Left forelimb (tissue), 1 donor: ENCODE measurements around the gene CHAD.
"Not testable (repeated sequence)": the region's sequence is repeated elsewhere in the genome, so short reads cannot be mapped to it uniquely, and the experiment has no call there.

Experiments
- DNase-seq: peaks from one replicate; pipeline ENCODE4 v3.0.0-alpha.2; 2018; ENCODE audit warnings: low spot score

Gene CHAD

DNA sequence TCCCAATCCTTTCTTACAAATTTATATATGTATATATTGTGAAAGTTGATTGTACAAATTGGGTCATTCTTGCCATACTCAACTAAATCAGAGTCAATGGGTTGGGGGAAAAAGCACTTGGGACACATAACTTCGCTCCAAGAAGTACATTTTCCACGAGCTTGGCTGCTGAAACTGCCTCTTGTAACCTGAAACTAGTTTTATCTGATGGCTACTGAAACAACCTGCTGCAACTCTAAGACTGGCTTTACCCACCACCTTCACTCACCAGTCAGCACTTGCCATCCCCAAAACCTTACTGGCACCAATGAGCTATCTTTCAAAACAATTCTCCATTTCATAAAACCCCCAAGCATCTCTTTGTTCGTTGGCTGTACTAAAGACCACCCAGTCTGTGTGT, 25.1 kb upstream of the CHAD start:
- DNase-seq: no peak

DNA sequence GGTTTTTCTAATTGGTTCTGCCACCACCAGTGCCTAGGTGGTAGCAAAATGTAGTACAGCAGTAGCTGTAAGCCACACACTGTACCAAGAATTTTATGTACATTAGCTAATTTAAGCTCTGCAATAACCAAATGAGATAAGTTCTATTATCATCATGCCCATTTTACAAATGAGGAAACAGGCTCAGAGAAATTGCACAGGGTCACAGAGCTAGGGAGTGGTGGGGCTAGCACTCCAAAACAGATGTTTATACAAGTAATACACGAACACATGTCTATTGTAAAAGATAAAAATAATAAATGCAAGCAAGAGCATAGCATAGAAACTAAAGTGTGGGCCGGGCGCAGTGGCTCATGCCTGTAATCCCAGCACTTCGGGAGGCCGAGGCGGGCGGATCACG, 23.5 kb upstream of the CHAD start:
- DNase-seq: no peak

GRCh38 chr17:50491505-50491904, 22.8 kb upstream of the CHAD start:
- DNase-seq: no peak

DNA sequence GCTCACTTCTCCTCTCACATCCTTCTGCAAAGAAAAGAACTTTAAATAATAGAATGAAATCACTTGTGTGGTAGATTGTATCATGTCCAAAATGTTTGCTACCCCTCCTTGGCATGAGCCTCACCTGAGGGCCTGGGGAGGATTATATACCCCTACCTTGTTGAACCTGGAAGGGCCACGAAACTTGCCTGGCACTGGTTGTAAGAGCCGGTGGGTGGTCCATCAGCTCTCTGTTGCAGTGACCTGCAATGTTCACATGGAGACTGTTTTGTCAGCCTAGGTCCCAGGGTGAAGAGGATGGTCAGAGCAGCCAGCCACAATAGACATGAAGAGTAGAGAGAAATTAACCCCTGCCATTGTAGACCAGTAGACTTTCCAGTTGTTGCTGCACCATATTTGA, 20.2 kb upstream of the CHAD start:
- no peak for DNase-seq

- DNase-seq: peak; percentile 47
Observed at GRCh38 chr17:50487213-50488096, 18.8 kb upstream of the CHAD start.

DNA sequence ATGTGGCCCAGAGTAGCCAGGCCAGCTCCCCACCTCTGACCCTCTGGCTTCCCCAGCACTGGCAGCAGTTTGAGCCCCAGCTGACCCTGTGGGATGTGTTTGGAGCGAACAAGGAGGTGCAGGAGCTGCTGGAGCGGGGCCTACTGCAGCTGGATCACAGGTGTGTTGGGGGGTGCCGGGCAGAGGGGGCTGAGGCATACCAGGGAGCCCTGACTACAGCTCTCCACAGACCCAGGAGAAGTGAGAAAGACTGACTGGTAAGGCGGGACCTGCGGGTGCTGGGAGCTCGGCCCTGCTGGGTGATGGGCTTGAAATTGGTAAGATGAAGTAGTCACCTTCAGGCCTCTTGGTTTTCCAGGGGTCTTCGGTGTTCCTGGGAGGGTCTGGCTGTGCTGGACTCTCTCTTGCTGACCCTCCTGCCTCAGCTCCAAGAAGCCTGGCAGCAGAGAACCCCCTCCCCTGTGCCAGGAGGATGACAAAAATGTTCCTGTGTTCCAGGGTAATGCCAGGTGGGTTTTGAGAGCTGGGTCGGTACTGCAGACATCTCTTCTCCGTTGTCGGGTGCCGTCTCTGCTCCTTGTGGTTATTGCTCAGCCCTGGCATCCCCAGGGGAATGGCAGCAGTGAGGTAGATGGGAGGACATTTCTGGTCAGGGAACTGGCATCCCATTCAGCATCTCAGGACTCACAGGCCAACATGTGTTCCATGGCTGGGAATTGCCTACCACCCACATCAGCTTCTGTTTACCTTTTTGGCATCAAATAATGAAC, 15.9 kb upstream of the CHAD start:
- peak; percentile 55 for DNase-seq

DNA sequence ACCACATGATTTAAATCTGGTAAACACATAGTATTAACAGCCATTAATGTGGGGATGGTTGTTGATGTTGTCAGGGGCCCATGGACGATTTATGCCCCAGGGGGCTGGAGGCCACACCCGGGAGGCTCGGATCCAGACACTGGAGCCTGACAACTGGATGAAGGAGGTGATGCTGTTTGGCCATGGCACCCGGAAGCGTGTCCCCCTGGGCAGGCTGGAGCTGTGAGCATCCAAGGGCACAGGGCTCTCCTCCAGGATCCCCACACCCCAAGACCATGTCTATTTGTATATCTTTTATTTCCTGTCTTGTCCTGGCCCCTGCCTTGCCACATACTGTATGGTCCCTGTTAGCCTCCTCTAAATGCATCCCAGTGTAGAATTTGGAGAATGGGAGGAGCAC, 14.6 kb upstream of the CHAD start:
- DNase-seq: peak; percentile 38

DNA sequence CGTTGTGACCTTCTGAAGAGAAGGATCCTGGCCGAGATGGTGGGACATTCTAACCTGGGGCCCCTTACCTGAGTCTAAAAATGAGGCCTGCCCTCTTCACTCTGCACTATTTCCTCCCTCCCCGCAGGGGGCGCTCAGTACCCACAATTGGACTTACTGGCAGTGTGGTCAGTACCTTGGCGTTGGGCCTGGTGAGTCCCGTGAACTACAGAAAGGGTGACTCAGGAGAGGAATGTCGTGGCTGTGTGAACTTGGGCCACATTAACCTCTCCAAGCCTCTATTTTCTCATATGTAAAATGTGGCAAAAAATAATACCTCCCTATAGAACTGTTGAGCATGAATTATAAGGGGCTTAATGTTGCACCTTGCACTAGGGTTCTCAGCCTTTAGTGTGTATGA, 13.8 kb upstream of the CHAD start:
- peak; percentile 86 for DNase-seq

- DNase-seq: no peak
Observed at GRCh38 chr17:50482110-50482509, 13.4 kb upstream of the CHAD start.

DNA sequence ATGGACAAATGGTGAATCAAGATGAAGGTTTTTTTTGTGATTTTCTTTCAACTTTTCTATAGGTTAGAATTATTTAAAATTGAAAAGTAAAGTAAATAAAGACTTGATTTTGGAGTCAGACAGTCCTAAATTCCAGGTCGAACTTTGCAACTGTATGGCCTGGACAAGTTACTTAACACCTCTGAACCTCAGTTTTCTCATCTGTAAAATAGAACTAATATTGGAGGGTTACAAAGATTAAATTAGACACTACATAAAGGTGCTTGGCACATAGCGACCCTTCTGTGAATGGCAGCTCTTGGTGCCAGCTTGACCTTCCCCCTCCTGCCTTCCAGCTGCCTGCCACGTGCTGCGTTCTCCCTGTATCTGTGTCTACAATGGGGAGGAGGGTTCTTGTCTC, 13.0 kb upstream of the CHAD start:
- no peak for DNase-seq

DNA sequence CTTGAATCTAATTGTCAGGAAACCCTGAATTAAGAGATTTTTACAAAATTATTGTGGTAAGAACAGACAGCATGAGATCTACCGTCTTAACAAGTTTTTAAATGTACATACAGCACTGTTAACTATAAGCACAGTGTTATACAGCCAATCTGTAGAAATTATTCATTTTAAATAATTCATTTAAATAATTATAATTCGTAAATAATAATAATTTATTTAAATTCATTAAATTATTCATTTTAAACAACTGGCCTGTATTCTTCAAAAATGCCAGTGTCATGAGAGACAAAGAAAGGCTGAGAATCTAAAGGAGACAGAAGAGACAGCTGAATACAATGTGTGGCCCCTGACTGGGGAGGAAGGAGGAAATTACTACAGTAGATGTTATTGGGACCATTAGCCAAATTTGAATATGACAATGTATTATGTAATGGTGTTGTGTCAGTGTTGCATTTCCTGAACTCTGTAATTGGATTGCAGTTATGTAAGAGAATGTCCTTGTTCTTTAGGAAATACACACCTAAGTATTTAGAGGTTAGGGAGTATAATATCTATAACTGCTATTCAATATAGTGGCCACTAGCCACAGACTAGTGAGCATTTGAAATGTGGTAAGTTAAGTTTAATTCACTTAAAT, 12.3 kb upstream of the CHAD start:
- DNase-seq: no peak

DNA sequence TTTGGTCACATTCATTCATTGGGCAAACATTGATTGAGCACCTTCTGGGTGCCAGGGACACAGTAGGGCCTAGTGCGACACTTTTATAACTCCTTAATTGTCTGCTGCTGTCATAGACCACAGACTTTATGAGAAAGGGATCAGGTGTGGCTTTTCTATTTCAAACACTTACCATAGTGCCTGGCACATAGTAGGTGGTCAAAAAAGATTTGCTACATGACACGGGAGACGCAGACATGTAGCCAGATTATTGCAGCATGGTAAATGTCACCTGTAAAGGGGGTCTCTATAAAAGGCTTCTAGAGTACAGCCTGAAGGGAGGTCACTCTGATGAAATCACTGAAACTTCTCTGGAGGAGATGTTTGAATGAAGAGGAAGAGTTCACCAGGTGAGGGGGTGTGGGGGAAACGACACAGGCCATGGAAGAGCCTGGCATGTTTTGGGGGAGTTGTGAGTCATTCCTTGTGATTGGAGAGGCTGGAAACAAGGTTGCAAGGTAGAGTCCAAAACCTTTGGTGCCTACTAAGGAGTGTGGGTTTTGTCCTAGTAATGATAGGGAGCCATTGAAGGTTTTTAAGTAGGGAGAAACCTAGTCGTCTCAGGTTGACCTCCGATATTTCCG, 11.6 kb upstream of the CHAD start:
- DNase-seq: no peak

GRCh38 chr17:50479522-50480141, 11.0 kb upstream of the CHAD start:
- peak; percentile 83 for DNase-seq

DNA sequence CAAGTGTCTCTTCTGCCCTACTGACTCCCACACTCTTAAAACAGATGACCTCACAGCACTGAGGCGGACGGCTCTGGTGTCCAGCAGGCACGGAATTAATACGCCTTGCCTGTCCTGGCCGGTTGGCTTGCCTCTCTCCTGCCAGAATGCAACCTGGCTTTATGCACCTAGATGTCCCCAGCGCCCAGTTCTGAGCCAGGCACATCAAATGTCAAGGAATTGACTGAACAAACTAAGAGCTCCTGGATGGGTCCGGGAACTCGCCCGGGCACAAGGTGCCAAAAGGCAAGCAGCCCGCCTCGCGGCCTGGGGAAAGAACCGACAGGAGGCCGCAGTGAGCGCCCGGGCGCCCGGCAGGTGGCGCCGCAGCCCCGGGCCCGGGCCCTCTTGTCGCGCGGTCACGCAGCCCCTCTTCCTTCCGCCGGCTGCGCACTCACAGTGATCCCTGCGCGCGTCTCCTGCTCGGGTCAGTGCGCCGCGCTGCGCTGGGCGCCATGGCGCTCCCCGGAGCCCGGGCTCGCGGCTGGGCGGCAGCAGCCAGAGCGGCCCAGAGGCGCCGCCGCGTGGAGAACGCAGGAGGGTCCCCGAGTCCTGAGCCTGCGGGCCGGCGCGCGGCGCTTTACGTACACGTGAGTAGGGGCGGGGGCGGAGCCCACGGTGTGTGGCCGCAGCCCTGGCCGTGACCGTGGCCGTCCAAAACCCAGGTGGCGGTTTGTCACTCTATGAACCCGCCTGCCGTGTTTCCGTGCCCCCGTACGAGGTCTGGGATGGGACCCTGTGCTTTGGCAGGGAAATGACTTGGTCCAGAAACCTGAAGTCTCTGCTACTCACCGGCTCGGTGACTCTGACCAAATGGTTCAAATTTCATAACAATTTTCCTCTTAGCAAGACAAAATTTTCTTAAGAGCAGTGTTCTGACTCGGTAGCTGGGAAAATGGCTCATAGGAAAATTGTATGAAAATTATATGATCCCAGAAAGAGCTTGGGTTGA, 10.0 kb upstream of the CHAD start, which contains the start of gene RSAD1:
Gene RSAD1, plus strand, starts transcription at position 470 of the 991 bp plus-strand sequence. Its CDS starts 25 bp downstream, at position 495.
- peak; percentile 90 for DNase-seq

DNA sequence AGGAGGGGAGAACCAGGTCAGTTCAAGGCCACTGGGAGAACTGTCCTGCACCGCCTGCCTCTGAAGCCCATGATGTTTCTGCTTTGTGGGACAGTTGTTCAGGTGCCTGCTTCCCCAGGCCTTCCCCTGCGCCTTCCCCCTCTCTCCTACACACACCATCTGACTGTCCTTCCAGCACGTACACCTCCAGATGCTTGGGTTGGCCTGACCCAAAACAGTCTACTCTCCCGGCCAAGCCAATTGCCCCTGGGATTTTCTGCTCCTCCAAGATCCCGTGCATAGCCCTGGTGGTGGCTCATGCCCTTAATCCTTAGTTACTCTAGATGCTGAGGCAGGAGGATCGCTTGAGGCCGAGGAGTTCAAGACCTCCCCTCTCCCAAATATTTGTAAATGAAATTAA, 9.3 kb upstream of the CHAD start:
- DNase-seq: no peak

- DNase-seq: peak; percentile 33
Observed at GRCh38 chr17:50476545-50477315, 8.1 kb upstream of the CHAD start.

DNA sequence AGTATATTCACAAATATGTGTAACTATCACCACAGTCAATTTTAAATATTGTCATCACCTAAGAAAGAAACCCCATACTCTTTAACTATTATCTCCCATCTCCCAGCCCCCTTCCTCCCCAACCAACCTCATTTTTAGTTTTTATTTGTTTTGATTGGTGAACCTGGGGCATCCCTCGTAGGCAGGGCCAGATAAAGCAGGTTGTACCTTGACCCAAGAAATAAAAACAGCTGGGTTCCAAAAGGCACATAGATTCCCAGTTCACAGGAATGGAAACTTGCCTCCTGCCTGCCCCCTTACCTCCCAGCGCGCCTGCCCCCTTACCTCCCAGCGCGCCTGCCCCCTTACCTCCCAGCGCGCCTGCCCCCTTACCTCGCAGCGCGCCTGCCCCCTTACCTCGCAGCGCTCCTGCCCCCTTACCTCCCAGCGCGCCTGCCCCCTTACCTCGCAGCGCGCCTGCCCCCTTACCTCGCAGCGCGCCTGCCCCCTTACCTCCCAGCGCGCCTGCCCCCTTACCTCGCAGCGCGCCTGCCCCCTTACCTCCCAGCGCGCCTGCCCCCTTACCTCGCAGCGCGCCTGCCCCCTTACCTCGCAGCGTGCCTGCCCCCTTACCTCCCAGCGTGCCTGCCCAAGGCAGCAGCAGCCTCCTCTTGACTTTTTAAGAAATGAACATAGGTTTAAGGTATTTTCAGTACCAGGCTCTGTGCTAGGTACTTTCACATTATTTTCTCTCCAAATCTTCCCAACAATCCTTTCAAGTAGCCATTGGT, 7.3 kb upstream of the CHAD start:
- not testable (repeated sequence) for DNase-seq

GRCh38 chr17:50475362-50475761, 6.7 kb upstream of the CHAD start:
- no peak for DNase-seq

DNA sequence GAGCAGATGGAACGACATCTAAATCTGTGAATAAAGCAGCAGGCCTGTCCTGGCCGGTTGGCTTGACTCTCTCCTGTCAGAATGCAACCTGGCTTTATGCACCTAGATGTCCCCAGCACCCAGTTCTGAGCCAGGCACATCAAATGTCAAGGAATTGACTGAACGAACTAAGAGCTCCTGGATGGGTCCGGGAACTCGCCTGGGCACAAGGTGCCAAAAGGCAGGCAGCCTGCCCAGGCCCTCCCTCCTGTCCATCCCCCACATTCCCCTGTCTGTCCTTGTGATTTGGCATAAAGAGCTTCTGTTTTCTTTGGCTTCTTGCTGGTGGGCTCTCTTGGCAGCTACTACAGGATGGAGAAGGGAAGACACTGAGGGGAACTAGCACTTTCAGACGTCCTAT, 5.8 kb upstream of the CHAD start:
- DNase-seq: no peak
